Upper lobe of left lung (tissue), 6 donors: Measurements from ENCODE around the gene DDX59. TPM values are rescaled to one million over a fixed set of nuclear protein-coding genes. Genes with fewer than 3 reads are reported as not detected.

ENCODE experiments used
- ATAC-seq, 2 donors: fragments of 200-7000 bp; cut with Tn5 transposase; one replicate each; pipeline ENCODE4 v1.9.1; 2022; ENCODE audit warnings: mild to moderate bottlenecking in 2 of 2, moderate library complexity in 2 of 2; ENCODE audit not compliant: low FRiP score in 2 of 2
- DNase-seq, 2 donors: peaks; one replicate each; pipeline ENCODE4 v3.0.0-alpha.2; 2019 to 2020
- H3K27ac ChIP-seq, 4 donors: fragments of 200-600 bp; sonication (generic); one replicate each; pipeline ENCODE4 v1.5.1; 2016 to 2019
- H3K27me3 ChIP-seq, 4 donors: fragments of 200-600 bp; sonication (generic); one replicate each; pipeline ENCODE4 v1.5.1; 2017 to 2019
- H3K36me3 ChIP-seq, 4 donors: fragments of 200-600 bp; sonication (generic); one replicate each; pipeline ENCODE4 v1.5.1; 2016 to 2019
- H3K4me1 ChIP-seq, 4 donors: fragments of 200-600 bp; sonication (generic); one replicate each; pipeline ENCODE4 v1.5.1; 2018 to 2019
- H3K4me3 ChIP-seq, 4 donors: fragments of 200-600 bp; sonication (generic); one replicate each; pipeline ENCODE4 v1.5.1; 2017 to 2019; ENCODE audit warnings: mild to moderate bottlenecking in 2 of 4, moderate library complexity in 1 of 4
- H3K9me3 ChIP-seq, 4 donors: fragments of 200-600 bp; sonication (generic); one replicate each; pipeline ENCODE4 v1.5.1; 2018 to 2019
- CTCF ChIP-seq, 6 experiments: fragments of 450-650 bp in 4 of 6; fragments of 200-600 bp in 2 of 6; sonication (generic) in 2 of 6; IDR thresholded peaks; one replicate each; pipeline ENCODE4 v1.5.1; 2016 to 2019; ENCODE audit warnings: antibody characterized with exemption in 6 of 6
- EP300 ChIP-seq, 4 donors: sonication (generic); formaldehyde crosslinking; IDR thresholded peaks; one replicate each; pipeline ENCODE4 v1.5.1; 2017; ENCODE audit warnings: antibody characterized with exemption in 4 of 4, control low read depth in 2 of 4
- POLR2A ChIP-seq, 4 donors: fragments of 450-650 bp; IDR thresholded peaks; one replicate each; pipeline ENCODE4 v1.5.1; 2016 to 2017; ENCODE audit warnings: antibody characterized with exemption in 4 of 4, mild to moderate bottlenecking in 2 of 4
- POLR2AphosphoS5 ChIP-seq, 2 donors: sonication (generic); formaldehyde crosslinking; IDR thresholded peaks; one replicate each; pipeline ENCODE4 v1.5.1; 2017; ENCODE audit warnings: antibody characterized with exemption in 2 of 2
- WGBS, 2 donors: methylation state at CpG; one replicate each; pipeline ENCODE4 v1.1.5; 2017 to 2018; 5-methylcytosine and 5-hydroxymethylcytosine counted together
- total RNA-seq, 6 donors: library from RNA; depleted of rRNA in 4 of 6; stranded (reverse); fragments of >200 nt in 4 of 6; gene quantifications; one replicate each; pipeline versions ENCODE4 v1.1.0 to v1.2.1, GENCODE V29; 2016 to 2021
- donor health status: DM: no; HTN: no; CAD: no; lungs with moderate emphysema.
- donor health status: DM: no; HTN: yes; CAD: no; lungs with severe emphysema.

Gene DDX59
- total RNA-seq, 6 donors from 2014 or later: 18.4 to 35.6 (median 22.5) TPM

- peak overlapping the region in 2 of 4 donors; percentile 25 to 66 for H3K27ac ChIP-seq
- H3K9me3 ChIP-seq: no peaks in the 10 kb centered on the region
- TF ChIP-seq POLR2A (IDR thresholded peaks at IDR 0.05) (no peak), CTCF (IDR thresholded peaks at IDR 0.05) (no peak), EP300 (IDR thresholded peaks at IDR 0.05) (no peak), POLR2AphosphoS5 (IDR thresholded peaks at IDR 0.05) (no peak)
- 94 to 96% methylated on average over 4 of the region's 4 CpGs for WGBS, 2 donors
- H3K4me3 ChIP-seq: no peak overlapping the region
- H3K4me1 ChIP-seq: peaks cover 0 to 5% (median 0%) of the 10 kb centered on the region in 4 donors
- no peak for DNase-seq
- H3K36me3 ChIP-seq: peaks cover 0 to 5% (median 2%) of the 10 kb centered on the region in 4 donors
- no peak for ATAC-seq
- H3K27me3 ChIP-seq: no peaks in the 10 kb centered on the region
These were observed 29.2 kb downstream of the DDX59 start for GRCh38 chr1:200640373-200640962.

GRCh38 chr1:200638073-200638472 is 31.6 kb downstream of the DDX59 start:
- TF ChIP-seq CTCF (IDR thresholded peaks at IDR 0.05) (no peak), EP300 (IDR thresholded peaks at IDR 0.05) (no peak), POLR2AphosphoS5 (IDR thresholded peaks at IDR 0.05) (no peak), POLR2A (IDR thresholded peaks at IDR 0.05) (no peak)
- ATAC-seq: no peak

GRCh38 chr1:200636681-200637080 is 33.0 kb downstream of the DDX59 start:
- TF ChIP-seq CTCF (IDR thresholded peaks at IDR 0.05): no peak
- no peak for TF ChIP-seq POLR2A (IDR thresholded peaks at IDR 0.05)
- no peak for TF ChIP-seq POLR2AphosphoS5 (IDR thresholded peaks at IDR 0.05)
- TF ChIP-seq EP300 (IDR thresholded peaks at IDR 0.05): no peak
- no peak for ATAC-seq
- no peak overlapping the region for H3K4me3 ChIP-seq
- no peak for DNase-seq
- no peaks in the 10 kb centered on the region for H3K4me1 ChIP-seq
- H3K27ac ChIP-seq: no peak overlapping the region
- no peaks in the 10 kb centered on the region for H3K9me3 ChIP-seq
- WGBS, 2 donors: 95 to 99% methylated on average over 2 of the region's 2 CpGs
- H3K27me3 ChIP-seq: no peaks in the 10 kb centered on the region
- peaks cover 0 to 5% (median 0%) of the 10 kb centered on the region in 4 donors for H3K36me3 ChIP-seq

More at GRCh38 chr1:200638073-200638472, 31.6 kb downstream of the DDX59 start:
- H3K36me3 ChIP-seq: peaks cover 0 to 5% (median 0%) of the 10 kb centered on the region in 4 donors
- DNase-seq: no peak
- no peak overlapping the region for H3K4me3 ChIP-seq
- no peaks in the 10 kb centered on the region for H3K27me3 ChIP-seq
- H3K27ac ChIP-seq: no peak overlapping the region
- H3K9me3 ChIP-seq: no peaks in the 10 kb centered on the region
- WGBS, 2 donors: 86 to 90% methylated on average over 7 of the region's 7 CpGs
- H3K4me1 ChIP-seq: peaks cover 0 to 3% (median 0%) of the 10 kb centered on the region in 4 donors

- Histone ChIP-seq H3K4me3 (no peak overlapping the region), H3K9me3 (no peaks in the 10 kb centered on the region), H3K27me3 (no peaks in the 10 kb centered on the region), H3K27ac (no peak overlapping the region), H3K4me1 (no peaks in the 10 kb centered on the region), H3K36me3 (no peaks in the 10 kb centered on the region)
- TF ChIP-seq POLR2A (IDR thresholded peaks at IDR 0.05): no peak
- no peak for TF ChIP-seq POLR2AphosphoS5 (IDR thresholded peaks at IDR 0.05)
- no peak for TF ChIP-seq EP300 (IDR thresholded peaks at IDR 0.05)
- no peak for TF ChIP-seq CTCF (IDR thresholded peaks at IDR 0.05)
- ATAC-seq (no peak), DNase-seq (no peak)
- WGBS, 2 donors: 41 to 88% methylated on average over 1 to 2 of the region's 2 CpGs
These were observed 35.2 kb downstream of the DDX59 start for GRCh38 chr1:200634261-200635122.
